ENCODE results near the gene RPS29.

DNA sequence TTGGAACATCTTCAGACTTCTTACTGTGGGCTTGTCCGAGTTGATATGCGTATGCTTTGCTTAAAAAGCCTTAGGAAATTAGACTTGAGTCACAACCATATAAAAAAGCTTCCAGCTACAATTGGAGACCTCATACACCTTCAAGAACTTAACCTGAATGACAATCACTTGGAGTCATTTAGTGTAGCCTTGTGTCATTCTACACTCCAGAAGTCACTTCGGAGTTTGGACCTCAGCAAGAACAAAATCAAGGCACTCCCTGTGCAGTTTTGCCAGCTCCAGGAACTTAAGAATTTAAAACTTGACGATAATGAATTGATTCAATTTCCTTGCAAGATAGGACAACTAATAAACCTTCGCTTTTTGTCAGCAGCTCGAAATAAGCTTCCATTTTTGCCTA, 21.4 kb upstream of the RPS29 start:
- TF ChIP-seq, protein P1, sequence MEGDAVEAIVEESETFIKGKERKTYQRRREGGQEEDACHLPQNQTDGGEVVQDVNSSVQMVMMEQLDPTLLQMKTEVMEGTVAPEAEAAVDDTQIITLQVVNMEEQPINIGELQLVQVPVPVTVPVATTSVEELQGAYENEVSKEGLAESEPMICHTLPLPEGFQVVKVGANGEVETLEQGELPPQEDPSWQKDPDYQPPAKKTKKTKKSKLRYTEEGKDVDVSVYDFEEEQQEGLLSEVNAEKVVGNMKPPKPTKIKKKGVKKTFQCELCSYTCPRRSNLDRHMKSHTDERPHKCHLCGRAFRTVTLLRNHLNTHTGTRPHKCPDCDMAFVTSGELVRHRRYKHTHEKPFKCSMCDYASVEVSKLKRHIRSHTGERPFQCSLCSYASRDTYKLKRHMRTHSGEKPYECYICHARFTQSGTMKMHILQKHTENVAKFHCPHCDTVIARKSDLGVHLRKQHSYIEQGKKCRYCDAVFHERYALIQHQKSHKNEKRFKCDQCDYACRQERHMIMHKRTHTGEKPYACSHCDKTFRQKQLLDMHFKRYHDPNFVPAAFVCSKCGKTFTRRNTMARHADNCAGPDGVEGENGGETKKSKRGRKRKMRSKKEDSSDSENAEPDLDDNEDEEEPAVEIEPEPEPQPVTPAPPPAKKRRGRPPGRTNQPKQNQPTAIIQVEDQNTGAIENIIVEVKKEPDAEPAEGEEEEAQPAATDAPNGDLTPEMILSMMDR (IDR thresholded peaks at IDR 0.05), result no peak
- TF ChIP-seq POLR2A (IDR thresholded peaks at IDR 0.05), result no peak

Data from thyroid gland (tissue), 4 donors.